AML-193 (cell line): Measurements from ENCODE around the gene LPP.
"Not testable (repeated sequence)": the region's sequence is repeated elsewhere in the genome, so short reads cannot be mapped to it uniquely, and the experiment has no call there.

Experiments
- DNase-seq, 2 experiments: peaks; one replicate each; lab custom pipeline; 2025; lab: John Stamatoyannopoulos, UW

Gene LPP

DNA sequence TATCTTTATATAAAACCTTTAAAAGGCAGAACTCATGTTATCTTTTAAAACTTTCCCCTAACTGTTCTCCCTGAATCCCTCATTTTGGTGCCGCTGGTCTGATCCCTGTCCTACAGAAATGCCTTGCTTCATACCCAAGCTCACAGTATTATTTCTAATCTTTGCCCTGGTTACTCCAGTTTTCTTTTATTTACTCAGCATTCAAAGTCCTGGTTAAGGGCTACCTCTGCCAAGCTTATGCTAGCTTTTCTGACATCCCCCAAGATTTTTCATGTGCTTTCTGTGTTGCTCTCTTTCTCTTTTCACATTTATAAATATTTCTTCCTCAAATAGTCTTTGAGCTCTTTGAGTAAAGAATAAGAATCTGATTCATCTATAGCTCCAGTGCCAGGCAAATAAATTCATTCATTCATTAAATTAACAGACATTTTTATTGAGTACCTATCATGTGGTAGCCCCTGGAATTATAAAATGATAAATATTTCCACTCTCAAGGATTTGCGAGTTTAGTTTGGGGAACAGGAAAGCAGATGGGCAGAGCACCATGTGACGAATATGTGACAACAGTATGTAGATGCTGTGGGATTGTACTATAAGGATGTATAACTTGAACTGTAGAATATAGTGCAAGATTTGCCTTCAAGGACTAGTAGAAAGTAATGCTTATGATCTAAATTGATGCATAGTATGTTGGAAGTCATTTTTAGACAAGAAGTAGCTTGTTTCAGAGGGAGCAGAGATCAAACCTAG, 247.5 kb downstream of the LPP start:
- no peak for DNase-seq

GRCh38 chr3:188402229-188402628, 248.3 kb downstream of the LPP start:
- no peak for DNase-seq

- DNase-seq, result no peak
These were observed 249.4 kb downstream of the LPP start for GRCh38 chr3:188403404-188403803.

DNA sequence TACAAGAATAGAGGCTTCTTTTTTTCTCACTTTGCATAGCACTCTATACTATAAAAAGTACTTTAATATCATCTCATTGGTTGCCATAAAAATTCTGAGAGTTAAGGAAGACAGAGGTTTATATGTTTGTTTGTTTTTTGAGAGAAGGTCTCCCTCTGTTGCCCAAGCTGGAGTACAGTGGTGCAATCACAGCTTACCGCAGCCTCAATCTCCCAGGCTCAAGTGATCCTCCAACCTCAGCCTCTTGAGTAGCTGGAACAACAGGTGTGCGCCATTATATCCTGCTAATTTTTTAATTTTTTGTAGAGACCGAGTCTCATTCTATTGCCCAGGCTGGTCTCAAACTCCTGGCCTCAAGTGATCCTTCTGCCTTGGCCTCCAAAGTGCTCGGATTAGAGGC, 250.2 kb downstream of the LPP start:
- DNase-seq, result no peak

GRCh38 chr3:188404701-188405100, 250.7 kb downstream of the LPP start:
- no peak for DNase-seq

- DNase-seq, result no peak
These were observed 253.4 kb downstream of the LPP start for GRCh38 chr3:188407158-188407880.

GRCh38 chr3:188408831-188409230, 254.9 kb downstream of the LPP start:
- no peak for DNase-seq

GRCh38 chr3:188411750-188412149, 257.8 kb downstream of the LPP start:
- no peak for DNase-seq

- DNase-seq, result no peak
These were observed 261.2 kb downstream of the LPP start for GRCh38 chr3:188415196-188415595.

DNA sequence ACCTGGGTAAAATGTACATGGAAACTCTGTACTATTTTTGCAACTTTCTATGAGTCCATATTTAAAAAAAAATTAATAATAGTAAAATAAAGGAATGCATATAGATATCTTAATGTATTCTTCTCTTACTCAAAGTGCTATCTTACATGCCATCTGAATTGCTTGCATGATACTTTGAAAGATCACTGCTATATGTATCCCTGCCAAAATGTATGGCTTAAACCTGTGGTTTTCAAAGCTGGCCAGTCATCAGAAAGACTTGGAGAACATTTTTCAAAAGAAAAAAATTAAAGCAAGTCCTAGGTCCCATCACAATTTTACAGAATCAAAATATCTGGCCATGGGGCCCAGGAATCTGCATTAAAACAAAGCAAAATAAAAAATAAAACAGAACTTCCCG, 262.1 kb downstream of the LPP start:
- DNase-seq, result no peak

DNA sequence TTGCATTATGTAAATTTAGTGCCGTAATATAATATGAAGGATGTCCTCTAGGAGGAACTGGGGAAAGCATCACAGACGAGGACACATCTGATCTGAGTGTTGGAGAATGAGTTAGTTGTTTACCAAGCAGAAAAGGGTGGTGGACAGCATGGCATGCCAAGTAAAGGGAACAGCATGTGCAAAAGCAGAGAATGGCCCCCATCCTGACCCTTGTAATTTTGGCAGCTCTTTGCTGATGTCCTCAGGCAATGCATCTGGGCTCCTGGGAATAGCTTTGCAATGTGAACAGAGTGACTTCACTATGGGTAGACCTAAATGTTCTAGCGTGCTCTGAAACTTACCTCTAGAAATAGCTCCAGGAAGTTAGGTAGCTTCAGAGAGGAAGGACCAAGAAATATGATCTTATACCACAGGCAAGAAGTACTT, 263.3 kb downstream of the LPP start:
- DNase-seq, result no peak

GRCh38 chr3:188417766-188418165, 263.8 kb downstream of the LPP start:
- peak; percentile 26 to 33 for DNase-seq

GRCh38 chr3:188421151-188421821, 267.3 kb downstream of the LPP start:
- DNase-seq, result no peak

DNA sequence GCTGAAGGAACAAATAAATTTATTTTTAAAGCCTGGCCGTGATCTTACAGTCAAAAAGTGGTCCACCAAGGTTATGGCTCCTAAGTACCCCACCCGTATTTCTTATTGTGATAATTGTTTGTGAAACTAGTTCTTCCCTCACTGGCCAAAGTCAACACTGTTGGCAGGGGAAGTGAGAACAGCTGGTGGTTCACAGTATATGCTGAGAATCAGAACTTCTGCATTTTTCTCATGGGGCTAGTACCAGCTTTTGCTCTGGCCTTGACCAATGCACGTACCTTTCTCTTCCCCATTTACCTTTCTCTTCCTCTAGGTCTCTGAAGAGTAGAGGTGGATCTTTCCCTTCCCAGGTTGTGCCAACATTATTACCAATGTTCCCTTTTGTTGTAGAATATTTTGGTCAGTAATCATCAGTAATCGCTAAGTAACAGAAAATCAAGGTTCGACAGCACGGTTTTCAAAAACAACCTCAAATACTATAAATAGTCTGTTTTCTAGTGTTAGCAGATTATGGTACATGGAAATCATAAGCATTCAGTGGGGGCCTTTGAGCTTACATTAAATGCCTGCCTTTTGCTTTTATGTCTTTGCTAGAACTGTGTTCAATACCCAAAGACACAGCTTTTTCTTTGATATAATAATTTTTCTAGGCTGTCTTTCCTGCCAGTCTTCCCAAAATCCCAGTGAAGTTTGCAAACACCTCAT, 268.0 kb downstream of the LPP start:
- peak; percentile 75 to 85 for DNase-seq

- DNase-seq, result not testable (repeated sequence)
These were observed 274.0 kb downstream of the LPP start for GRCh38 chr3:188427981-188428380.

DNA sequence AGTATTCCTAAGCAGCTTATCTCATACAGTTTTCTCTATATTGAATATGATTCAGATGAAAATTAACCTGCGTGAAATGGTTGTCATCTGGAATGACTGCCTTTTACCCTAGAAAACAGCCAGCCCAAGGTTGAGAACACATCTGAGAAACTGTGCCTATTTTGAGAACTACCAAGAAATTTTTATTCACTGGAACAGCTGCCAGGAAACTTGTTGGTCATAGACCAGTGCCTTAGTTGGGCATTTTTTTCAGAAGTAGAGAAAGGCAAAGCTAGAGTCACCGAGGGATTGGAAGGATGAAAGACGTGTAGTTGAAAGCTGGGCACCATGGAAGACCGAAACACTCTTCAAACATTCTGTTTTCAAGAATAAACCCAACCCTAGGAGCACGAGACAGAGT, 277.1 kb downstream of the LPP start:
- no peak for DNase-seq

- peak; percentile 89 to 95 for DNase-seq
These were observed 277.6 kb downstream of the LPP start for GRCh38 chr3:188431553-188431952.

DNA sequence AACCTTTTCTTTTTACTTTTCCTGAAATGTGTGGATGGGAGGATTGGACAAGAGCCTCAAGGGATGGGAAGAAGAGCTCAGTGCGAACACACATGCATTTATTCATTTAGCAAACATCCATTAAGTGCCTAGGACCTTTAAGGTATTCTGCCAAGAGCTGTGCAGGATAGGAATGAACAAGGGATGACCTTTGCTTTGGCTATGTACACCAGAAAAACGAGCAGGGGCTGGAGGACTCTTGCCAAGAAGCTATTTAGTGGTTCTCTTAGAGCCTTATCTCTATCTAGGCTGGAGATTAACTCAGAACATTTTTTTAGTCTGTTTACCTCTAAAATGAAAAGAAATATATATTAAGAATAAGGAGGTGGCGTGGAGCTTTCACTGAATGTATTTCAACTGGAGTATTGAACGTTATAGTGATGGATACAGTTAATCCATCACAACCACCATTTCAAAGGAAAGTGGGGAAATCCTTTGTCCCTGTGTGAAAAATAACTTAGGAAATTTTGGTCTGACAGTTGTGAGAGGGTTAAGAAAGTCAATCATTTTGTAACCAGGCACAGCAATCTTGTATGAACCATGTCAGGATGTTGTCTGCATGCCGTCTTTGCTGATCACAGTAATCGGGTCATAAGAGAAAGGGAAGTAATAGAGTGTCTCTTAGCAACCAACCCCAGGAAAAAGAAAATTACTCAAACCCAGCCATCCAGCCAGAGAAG, 279.0 kb downstream of the LPP start:
- DNase-seq, result peak; percentile 87 to 91

- peak; percentile 42 to 59 for DNase-seq
These were observed 279.7 kb downstream of the LPP start for GRCh38 chr3:188433521-188434150.

DNA sequence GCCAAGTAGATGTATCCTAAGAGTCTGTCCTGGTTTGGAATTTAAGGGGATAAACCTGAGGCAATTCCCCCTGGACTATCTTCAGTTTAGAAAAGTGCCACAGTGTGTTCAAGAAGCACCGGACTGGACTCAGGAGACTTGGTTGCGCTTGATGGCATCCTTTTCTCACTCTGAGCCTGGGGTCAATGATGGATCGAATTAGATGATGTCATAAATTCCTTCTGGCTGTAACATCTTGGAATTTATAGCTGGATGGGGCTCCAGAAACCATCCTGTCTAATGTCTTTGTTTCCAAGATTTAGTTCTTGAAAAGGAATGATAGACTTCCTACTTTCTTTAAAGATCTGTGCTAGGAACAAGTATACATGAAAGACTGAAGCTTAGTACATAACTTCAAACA, 280.6 kb downstream of the LPP start:
- DNase-seq, result no peak

- no peak for DNase-seq
These were observed 281.3 kb downstream of the LPP start for GRCh38 chr3:188435266-188435665.
